K562 (cell line): ENCODE measurements around the gene BTG2. TPM values are rescaled to one million over a fixed set of nuclear protein-coding genes. Genes with fewer than 3 reads are reported as not detected.

Experiments used
- CBX1 ChIP-seq: sonication (generic); IDR thresholded peaks from 2 replicates; pipeline ENCODE4 v1.6.1; 2016; ENCODE audit warnings: antibody characterized with exemption, low read depth, mild to moderate bottlenecking
- CBX8 ChIP-seq: fragments of 200-600 bp; sonication (generic); IDR thresholded peaks from 2 replicates; pipeline ENCODE4 v1.6.1; 2012; ENCODE audit warnings: borderline replicate concordance, mixed run types, low read depth, mild to moderate bottlenecking, moderate library complexity, mixed read lengths, low read length, control low read depth, inconsistent platforms; ENCODE audit not compliant: poor library complexity, severe bottlenecking; ENCODE audit errors: extremely low read depth
- CREBBP ChIP-seq: IDR thresholded peaks from one replicate; pipeline ENCODE4 v1.6.1; 2012; ENCODE audit warnings: low read depth, mild to moderate bottlenecking, control low read depth, inconsistent platforms, low read length
- DACH1 ChIP-seq: fragments of 450-650 bp; IDR thresholded peaks from 2 replicates; pipeline ENCODE4 v1.6.1; 2018; ENCODE audit not compliant: partially characterized antibody
- KLF13 ChIP-seq: fragments of 450-650 bp; IDR thresholded peaks from 2 replicates; pipeline ENCODE4 v1.6.1; 2016; ENCODE audit warnings: missing genetic modification characterization, low read depth, mild to moderate bottlenecking, missing compliant biosample characterization, moderate library complexity, borderline replicate concordance
- MCM5 ChIP-seq: fragments of 450-650 bp; IDR thresholded peaks from 2 replicates; pipeline ENCODE4 v1.6.1; 2016; ENCODE audit warnings: low read depth
- RAD21 ChIP-seq, 2 experiments: fragments of 250-450 bp in 1 of 2; fragments of 450-650 bp in 1 of 2; sonication (Bioruptor Pico) in 1 of 2; formaldehyde crosslinking in 1 of 2; IDR thresholded peaks in 1 of 2; conservative IDR thresholded peaks in 1 of 2; 2 replicates each; pipeline versions ENCODE4 v1.4.0 to v1.8.0; 2020 to 2022; ENCODE audit warnings: mild to moderate bottlenecking in 2 of 2, moderate library complexity in 1 of 2
- TAF15 ChIP-seq: fragments of 200-400 bp; formaldehyde crosslinking; IDR thresholded peaks from 2 replicates; pipeline ENCODE4 v1.6.1; 2017; ENCODE audit warnings: mild to moderate bottlenecking, low read depth, low read length, moderate library complexity
- ZBTB40 ChIP-seq, 2 experiments: fragments of 450-650 bp in 1 of 2; sonication (generic) in 1 of 2; formaldehyde crosslinking in 1 of 2; IDR thresholded peaks; 2 replicates each; pipeline versions ENCODE4 v1.7.1 to v1.9.0; 2016 to 2022; ENCODE audit warnings: inconsistent platforms in 1 of 2, mild to moderate bottlenecking in 1 of 2, missing genetic modification reagents in 1 of 2
- ZEB2 ChIP-seq: fragments of 450-650 bp; IDR thresholded peaks from 2 replicates; pipeline ENCODE4 v1.6.1; 2016
- ZKSCAN8 ChIP-seq: fragments of 200-800 bp; sonication (Bioruptor generic); IDR thresholded peaks from 2 replicates; pipeline ENCODE4 v1.6.1; 2016; ENCODE audit warnings: missing genetic modification characterization, missing compliant biosample characterization
- polyA plus RNA-seq, 8 experiments: library from polyadenylated mRNA; depleted of rRNA in 4 of 8; stranded (reverse) in 5 of 8; unstranded in 3 of 8; fragments of >200 nt; fragmentation: Nextera tagmentation in 2 of 8; fragmentation: Illumina TruSeq in 1 of 8; extraction: Ambion mirVana in 2 of 8; extraction: Trizol in 1 of 8; gene quantifications; 2 replicates each; pipeline versions ENCODE4 v1.2.1 to v1.2.3, GENCODE V29; 2011 to 2014; ENCODE audit warnings: inconsistent platforms in 1 of 8, missing spikeins in 1 of 8
- total RNA-seq, 7 experiments: library from RNA; depleted of rRNA in 6 of 7; stranded (reverse); fragments of >200 nt in 6 of 7; fragmentation: Illumina TruSeq in 2 of 7; extraction: Trizol in 2 of 7; gene quantifications; 2 replicates each; pipeline versions ENCODE4 v1.2.1 to v1.2.3, GENCODE V29; 2011 to 2021; ENCODE audit warnings: low replicate concordance in 1 of 7
- TF ChIP-seq, protein P1 (sequence below): sonication (generic); formaldehyde crosslinking; IDR thresholded peaks from 2 replicates; pipeline ENCODE4 v1.8.0; 2022; ENCODE audit warnings: missing genetic modification reagents, mild to moderate bottlenecking, moderate library complexity, borderline replicate concordance
- TF ChIP-seq, protein P2 (sequence below): sonication (generic); formaldehyde crosslinking; IDR thresholded peaks from 2 replicates; pipeline ENCODE4 v1.8.1; 2023; ENCODE audit warnings: mild to moderate bottlenecking, missing genetic modification reagents

Gene BTG2
- total and polyA plus RNA-seq, 9 of the 15 experiments (the other 6 are each of a cell fraction or from before 2014, with no cell fraction given) = 2.3 to 41.9 (median 8.7) TPM

GRCh38 chr1:203304919-203305808, at the start of gene BTG2 (continued):
- TF ChIP-seq CBX1 (peak; percentile 79), MCM5 (no peak), ZBTB40 (IDR thresholded peaks at IDR 0.05) (peak; percentile 61), ZBTB40 (CRISPR knock-in tag; IDR thresholded peaks at IDR 0.05) (no peak), RAD21 (CRISPR knock-in tag; conservative IDR thresholded peaks at IDR 0.05 in 1 of 2, IDR thresholded peaks at IDR 0.05 in 1 of 2) (peak in 1 of 2 experiments; percentile 3; a peak in 1 of 4 replicates), KLF13 (tag) (no peak), TAF15 (no peak), ZEB2 (no peak), ZKSCAN8 (CRISPR knock-in tag) (no peak; the same call in 1 of the 2 replicates), DACH1 (no peak), CBX8 (no peak), CREBBP (no peak)
- TF ChIP-seq, protein P1, sequence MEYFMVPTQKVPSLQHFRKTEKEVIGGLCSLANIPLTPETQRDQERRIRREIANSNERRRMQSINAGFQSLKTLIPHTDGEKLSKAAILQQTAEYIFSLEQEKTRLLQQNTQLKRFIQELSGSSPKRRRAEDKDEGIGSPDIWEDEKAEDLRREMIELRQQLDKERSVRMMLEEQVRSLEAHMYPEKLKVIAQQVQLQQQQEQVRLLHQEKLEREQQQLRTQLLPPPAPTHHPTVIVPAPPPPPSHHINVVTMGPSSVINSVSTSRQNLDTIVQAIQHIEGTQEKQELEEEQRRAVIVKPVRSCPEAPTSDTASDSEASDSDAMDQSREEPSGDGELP (CRISPR knock-in tag) = peak; percentile 71
- TF ChIP-seq, protein P2, sequence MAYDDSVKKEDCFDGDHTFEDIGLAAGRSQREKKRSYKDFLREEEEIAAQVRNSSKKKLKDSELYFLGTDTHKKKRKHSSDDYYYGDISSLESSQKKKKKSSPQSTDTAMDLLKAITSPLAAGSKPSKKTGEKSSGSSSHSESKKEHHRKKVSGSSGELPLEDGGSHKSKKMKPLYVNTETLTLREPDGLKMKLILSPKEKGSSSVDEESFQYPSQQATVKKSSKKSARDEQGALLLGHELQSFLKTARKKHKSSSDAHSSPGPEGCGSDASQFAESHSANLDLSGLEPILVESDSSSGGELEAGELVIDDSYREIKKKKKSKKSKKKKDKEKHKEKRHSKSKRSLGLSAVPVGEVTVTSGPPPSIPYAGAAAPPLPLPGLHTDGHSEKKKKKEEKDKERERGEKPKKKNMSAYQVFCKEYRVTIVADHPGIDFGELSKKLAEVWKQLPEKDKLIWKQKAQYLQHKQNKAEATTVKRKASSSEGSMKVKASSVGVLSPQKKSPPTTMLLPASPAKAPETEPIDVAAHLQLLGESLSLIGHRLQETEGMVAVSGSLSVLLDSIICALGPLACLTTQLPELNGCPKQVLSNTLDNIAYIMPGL (CRISPR knock-in tag) = no peak; the same call in 1 of the 2 replicates
